Activated T-cell treated with anti-CD3 and anti-CD28 coated beads, Interleukin-2, amount 50 U/mL, for 48 hours (primary cell): ENCODE data around the gene FMNL2.
A peak's percentile ranks its signal among the peaks of the same experiment; 100 is the strongest.

ENCODE experiments used
- DNase-seq, 2 experiments: peaks; one replicate each; pipeline ENCODE4 v3.0.0-alpha.2; 2020

The FMNL2 gene

DNA sequence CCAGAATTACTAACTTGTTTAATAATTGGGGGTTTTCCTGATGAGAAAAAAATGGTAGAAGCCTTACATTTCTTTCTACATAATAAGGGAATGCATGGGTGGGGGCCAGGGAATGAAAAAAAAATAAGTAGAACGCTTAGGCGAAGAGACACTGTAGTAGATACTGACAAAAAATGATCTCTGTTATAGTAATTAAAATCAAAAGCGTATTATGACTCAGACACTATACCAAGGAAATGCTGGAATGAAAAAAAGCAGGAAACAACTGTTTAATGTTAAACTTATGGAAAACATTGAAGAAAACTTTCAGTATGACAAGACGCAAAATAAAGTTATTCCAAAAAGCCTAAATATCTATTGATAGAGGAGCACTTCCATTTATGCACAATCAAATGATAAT is 339.4 kb downstream of the FMNL2 start:
- DNase-seq: no peak

DNA sequence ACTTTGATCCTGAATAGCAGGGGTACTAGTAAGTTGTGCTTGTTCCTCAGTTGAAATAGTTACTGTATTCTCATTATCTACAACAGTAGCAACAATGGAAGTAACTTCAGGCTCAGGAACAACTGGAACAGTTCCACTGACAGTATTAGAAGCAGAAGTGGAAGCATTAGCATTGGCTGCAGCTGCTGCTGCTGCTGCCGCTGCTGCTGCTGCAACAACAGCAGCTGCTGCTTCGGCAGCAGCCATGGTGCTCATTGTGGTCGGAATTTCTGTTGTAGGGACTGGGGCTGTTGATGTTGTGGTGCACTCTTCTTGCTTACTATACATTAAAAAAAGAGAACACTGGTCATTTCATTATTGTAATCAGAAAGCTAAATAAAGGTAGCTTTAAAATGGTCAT is 341.5 kb downstream of the FMNL2 start:
- DNase-seq: no peak

DNA sequence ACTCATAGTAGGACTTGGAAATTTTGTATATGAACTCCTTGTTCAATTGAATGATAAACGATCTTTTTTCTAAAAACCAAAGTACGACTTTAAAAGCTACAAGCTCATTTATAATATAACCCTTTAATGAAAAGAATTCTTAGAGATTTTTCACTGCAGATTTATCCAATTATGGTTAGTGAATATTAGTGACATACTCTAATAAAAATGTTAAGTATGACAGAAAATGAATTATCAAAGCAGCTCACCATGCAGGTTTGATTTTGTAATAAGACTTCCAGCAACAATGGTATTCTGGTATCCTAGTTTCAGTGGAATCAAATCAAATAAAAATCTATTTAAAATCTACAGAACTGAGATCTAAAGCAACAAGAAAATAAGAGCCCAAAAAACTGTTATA is 343.8 kb downstream of the FMNL2 start:
- DNase-seq: no peak

DNA sequence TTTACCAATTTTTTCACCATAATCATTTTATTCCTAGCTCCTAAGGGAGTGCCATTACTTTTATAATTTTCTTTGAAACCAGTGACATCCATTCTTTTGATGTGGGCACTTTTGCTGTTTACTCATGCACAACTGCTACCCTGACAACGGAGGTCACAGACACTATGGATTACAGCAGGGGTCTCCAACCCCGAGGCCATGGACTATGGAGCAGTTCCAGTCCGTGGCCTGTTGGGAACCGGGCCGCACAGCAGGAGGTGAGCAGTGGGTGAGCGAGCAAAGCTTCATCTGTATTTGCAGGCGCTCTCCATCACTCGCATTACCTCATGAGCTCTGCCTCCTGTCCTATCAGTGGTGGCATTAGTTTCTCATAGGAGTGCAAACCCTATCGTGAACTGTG is 347.7 kb downstream of the FMNL2 start:
- DNase-seq: no peak

DNA sequence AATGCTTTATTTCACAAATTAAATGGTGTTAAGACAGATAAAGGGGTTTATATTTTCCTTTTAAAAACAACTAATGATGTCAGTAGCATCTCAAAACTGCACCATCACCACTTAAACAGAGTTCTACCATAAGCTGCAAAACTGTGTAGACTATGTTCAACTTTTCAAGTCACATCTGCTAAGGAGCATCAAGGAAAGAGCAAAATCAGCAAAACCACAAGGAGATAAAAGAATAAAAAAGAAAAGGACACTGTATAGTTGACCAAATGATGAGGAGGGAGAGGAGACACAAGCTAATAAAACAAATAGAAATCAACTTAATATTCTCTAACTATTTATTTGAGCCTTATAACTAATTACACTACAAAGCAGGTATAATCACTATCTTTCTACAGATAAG is 348.4 kb downstream of the FMNL2 start:
- no peak for DNase-seq

DNA sequence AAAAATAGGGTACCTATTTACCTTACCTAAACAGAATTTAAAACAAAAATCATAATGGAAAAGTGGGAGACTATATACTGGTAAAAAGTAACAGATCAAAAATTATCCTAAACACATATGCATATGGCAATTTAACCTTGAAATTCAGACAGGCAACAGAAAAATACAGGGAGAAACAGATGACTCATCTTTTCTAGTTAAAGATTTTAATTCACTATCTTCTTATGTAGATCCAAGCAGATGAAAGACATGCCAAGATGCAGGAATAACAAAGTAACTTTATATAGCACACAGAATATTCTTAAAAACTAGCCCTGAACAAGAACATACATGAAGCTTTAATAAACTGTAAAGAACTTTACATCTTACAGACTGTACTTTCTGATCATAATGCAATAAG is 351.3 kb downstream of the FMNL2 start:
- DNase-seq: no peak

DNA sequence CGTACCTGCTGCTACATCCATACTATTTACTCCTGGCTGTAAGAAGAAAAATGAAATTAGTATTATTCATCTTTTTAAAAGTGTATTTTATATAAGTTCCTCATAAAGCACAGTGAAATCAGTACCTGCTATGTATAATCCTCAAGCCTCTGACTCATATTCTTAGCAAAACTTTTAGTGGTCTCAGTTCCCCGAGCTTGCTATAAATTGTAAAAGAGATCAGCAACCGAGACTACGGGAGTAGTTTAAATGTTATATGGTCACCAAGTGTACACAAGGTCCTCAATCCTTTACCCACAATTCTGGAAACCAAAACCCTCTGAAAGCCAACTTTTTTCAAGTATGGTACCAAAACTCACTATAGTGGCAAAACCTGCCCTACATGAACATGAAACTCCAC is 358.1 kb downstream of the FMNL2 start:
- no peak for DNase-seq

DNA sequence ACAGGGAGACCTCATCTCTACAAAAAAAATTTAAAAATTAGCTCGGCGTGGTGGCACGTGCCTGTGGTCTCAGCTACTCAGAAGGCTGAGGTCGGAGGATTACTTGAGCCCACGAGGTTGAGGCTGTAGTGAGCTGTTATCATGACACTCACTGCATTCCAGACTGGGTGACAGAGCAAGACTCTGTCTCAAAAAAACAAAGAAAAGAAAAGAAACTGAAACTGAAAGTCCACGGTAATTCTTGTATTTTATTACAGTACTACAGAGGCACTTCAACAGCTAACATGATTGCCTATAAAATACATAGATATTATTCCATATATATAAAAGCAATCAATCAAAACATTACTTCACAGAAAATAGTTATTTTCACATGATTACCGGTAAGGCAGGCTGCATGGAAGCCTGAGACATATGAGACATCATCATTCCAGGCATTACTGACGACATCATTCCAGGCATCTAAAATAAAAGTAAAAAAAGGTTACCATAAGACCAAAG is 359.2 kb downstream of the FMNL2 start:
- peak; percentile 39 to 54 for DNase-seq

DNA sequence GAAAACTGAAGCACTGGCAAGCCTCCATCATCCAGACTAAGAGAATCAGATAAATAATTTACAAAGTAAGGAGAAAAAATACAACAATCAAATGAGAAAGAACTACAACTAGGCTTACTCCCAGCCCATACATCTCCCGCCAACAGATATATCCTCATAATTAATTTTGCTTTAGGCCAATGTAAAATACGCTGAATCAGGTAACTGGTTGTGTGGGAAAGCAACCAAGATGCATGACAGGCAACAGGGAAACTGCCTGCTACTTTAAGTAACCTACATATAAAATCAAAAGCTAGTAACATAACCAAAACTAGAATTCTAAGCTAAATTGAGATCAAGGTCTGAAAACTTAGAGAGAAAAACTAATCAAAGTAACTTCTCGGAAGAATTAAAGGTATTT is 360.8 kb downstream of the FMNL2 start:
- DNase-seq: no peak

DNA sequence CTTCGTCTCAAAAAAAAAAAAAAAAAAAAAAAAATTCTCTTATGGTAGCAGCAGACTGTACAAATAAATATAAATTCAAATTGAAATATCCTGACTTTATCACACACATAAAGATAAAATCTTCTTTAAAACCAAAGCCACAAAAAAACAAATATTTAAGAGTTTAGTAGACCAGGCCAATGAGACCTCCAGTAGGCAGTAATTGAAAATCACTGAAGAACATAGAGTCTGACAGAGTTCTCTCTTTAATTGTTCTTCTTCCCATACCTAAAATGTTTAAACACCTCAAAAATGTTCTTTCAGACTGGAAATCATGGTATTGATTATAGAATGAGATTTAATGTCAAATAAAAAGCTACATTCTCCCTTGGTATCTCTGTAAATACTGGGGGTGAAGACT is 361.5 kb downstream of the FMNL2 start:
- DNase-seq: no peak
